Panc1 (cell line): ENCODE data around the gene METTL1. TPM values are rescaled to one million over a fixed set of nuclear protein-coding genes. Genes with fewer than 3 reads are reported as not detected.

Experiments used
- ATAC-seq: fragments of 200-7000 bp; cut with Tn5 transposase; 2 replicates; pipeline ENCODE4 v1.9.1; 2020; ENCODE audit warnings: mild to moderate bottlenecking, moderate library complexity
- BruUV-seq: library from RNA; stranded (reverse); fragments of 400-500 nt; replicated peaks from 2 replicates; lab custom pipeline; 2021; lab: Mats Ljungman, UMichigan
- CTCF ChIA-PET: fragments of 300-600 bp; sonication (Branson Sonifier 250); formaldehyde crosslinking; loops from one replicate; lab custom pipeline; 2022; ENCODE audit warnings: antibody characterized with exemption; lab: Charles Lee
- POLR2A ChIA-PET: fragments of 300-600 bp; sonication (Branson Sonifier 250); formaldehyde crosslinking; loops from one replicate; lab custom pipeline; 2022; ENCODE audit warnings: antibody characterized with exemption; lab: Charles Lee
- DNase-seq: peaks from one replicate; pipeline ENCODE4 v3.0.0-alpha.2; 2010; ENCODE audit warnings: low read depth, low spot score
- H3K27ac ChIP-seq: 2 replicates; pipeline ENCODE4 v1.5.1; 2011; ENCODE audit warnings: mild to moderate bottlenecking, low read length, inconsistent platforms
- H3K27me3 ChIP-seq: fragments of 200-500 bp; sonication (Bioruptor generic); 2 replicates; pipeline ENCODE4 v1.6.0; 2014; ENCODE audit warnings: low read length, inconsistent platforms; ENCODE audit not compliant: control insufficient read depth, insufficient read depth
- H3K36me3 ChIP-seq: fragments of 200-500 bp; sonication (Bioruptor generic); 2 replicates; pipeline ENCODE4 v1.5.1; 2014; ENCODE audit warnings: inconsistent platforms, mild to moderate bottlenecking, low read length, moderate library complexity; ENCODE audit not compliant: control insufficient read depth, insufficient read depth
- H3K4me1 ChIP-seq: 2 replicates; pipeline ENCODE4 v1.5.1; 2011; ENCODE audit warnings: inconsistent platforms, mild to moderate bottlenecking, low read length, moderate library complexity; ENCODE audit not compliant: control insufficient read depth, insufficient read depth
- H3K4me3 ChIP-seq, 2 experiments: 2 replicates each; pipeline ENCODE4 v1.5.1; 2011 to 2012; ENCODE audit warnings: low read depth in 2 of 2, low read length in 2 of 2, mild to moderate bottlenecking in 2 of 2, inconsistent platforms in 1 of 2, moderate library complexity in 1 of 2
- H3K9me3 ChIP-seq: fragments of 200-500 bp; sonication (Bioruptor generic); 2 replicates; pipeline ENCODE4 v1.5.1; 2014; ENCODE audit warnings: low read depth, mild to moderate bottlenecking, inconsistent platforms, low read length, moderate library complexity; ENCODE audit not compliant: control insufficient read depth, insufficient read depth
- POLR2AphosphoS5 ChIP-seq: IDR thresholded peaks from 2 replicates; pipeline ENCODE4 v1.6.1; 2012; ENCODE audit warnings: mild to moderate bottlenecking, low read depth, low read length, moderate library complexity
- REST ChIP-seq, 2 experiments: IDR thresholded peaks; 2 replicates each; pipeline ENCODE4 v1.6.1; 2011 to 2012; ENCODE audit warnings: low read depth in 2 of 2, control low read depth in 1 of 2, low read length in 1 of 2, mild to moderate bottlenecking in 1 of 2, moderate library complexity in 1 of 2; ENCODE audit not compliant: insufficient read depth in 1 of 2
- SIN3A ChIP-seq: IDR thresholded peaks from 2 replicates; pipeline ENCODE4 v1.6.1; 2012; ENCODE audit warnings: low read depth, mild to moderate bottlenecking, low read length, moderate library complexity, borderline replicate concordance; ENCODE audit not compliant: insufficient read depth
- TCF7L2 ChIP-seq: IDR thresholded peaks from 2 replicates; pipeline ENCODE4 v1.6.1; 2011; ENCODE audit warnings: mild to moderate bottlenecking, low read depth, low read length, inconsistent platforms
- in situ Hi-C: cut with HindIII; loops from 2 replicates; pipeline ENCODE4 v1.10.0; 2016; ENCODE audit warnings: low sequenced_read_pairs, low pct_unique_long_range_greater_than_20kb
- intact Hi-C: fragments of 100-400 bp; cut with micrococcal nuclease; formaldehyde crosslinking; loops from one replicate; pipeline ENCODE4 v1.10.0; 2022; ENCODE audit not compliant: unreplicated experiment
- total RNA-seq: library from RNA; stranded (reverse); gene quantifications from one replicate; pipeline ENCODE4 v1.2.1, GENCODE V29; 2021; ENCODE audit not compliant: unreplicated experiment
- TF ChIP-seq, protein P1 (sequence below): fragments of 450-650 bp; IDR thresholded peaks from 2 replicates; pipeline ENCODE4 v1.5.1; 2017; ENCODE audit warnings: mild to moderate bottlenecking

METTL1 gene
- total RNA-seq, 1 experiment from 2014 or later: 46.5 TPM

GRCh38 chr12:57749061-57749460 lies 22.8 kb downstream of the METTL1 start:
- in situ Hi-C loops: no loop called here
- POLR2A ChIA-PET: no interaction called here

DNA sequence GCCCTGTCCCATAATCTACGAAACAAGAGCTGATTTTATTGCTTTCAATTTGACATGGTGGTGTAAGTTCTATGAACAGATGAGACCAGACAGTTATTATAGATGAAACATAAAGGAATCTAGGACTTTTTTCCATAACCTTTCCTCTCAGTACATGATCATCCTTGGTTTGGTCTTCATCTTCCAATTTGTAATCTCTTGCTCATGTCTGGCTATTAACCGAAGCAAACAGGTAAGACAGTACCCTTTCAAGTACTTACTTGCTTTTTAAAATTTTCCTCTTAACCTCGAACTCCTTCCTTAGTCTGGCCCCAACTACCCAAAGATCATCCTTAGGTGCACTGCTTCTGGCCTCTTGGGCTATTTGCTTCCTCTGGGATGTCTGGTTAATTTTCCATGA lies 25.9 kb downstream of the METTL1 start:
- H3K4me3 ChIP-seq: peak overlapping the region; percentile 74 to 98; a peak in 3 of 4 replicates
- intact Hi-C loops: no loop called here
- H3K36me3 ChIP-seq: peaks cover 18% of the 10 kb centered on the region
- no peaks in the 10 kb centered on the region for H3K27me3 ChIP-seq
- no peak for ATAC-seq
- DNase-seq: no peak
- H3K9me3 ChIP-seq: no peaks in the 10 kb centered on the region
- POLR2A ChIA-PET: interaction anchor here (1.4 kb wide), 1 partner anchor 9 kb away, joined by 4 read pairs; no protein-coding TSS in a partner anchor
- CTCF ChIA-PET: no interaction called here
- no TSS peak for BruUV-seq
- peaks cover 11% of the 10 kb centered on the region for H3K4me1 ChIP-seq
- TF ChIP-seq, protein P1, sequence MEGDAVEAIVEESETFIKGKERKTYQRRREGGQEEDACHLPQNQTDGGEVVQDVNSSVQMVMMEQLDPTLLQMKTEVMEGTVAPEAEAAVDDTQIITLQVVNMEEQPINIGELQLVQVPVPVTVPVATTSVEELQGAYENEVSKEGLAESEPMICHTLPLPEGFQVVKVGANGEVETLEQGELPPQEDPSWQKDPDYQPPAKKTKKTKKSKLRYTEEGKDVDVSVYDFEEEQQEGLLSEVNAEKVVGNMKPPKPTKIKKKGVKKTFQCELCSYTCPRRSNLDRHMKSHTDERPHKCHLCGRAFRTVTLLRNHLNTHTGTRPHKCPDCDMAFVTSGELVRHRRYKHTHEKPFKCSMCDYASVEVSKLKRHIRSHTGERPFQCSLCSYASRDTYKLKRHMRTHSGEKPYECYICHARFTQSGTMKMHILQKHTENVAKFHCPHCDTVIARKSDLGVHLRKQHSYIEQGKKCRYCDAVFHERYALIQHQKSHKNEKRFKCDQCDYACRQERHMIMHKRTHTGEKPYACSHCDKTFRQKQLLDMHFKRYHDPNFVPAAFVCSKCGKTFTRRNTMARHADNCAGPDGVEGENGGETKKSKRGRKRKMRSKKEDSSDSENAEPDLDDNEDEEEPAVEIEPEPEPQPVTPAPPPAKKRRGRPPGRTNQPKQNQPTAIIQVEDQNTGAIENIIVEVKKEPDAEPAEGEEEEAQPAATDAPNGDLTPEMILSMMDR: no peak
- TF ChIP-seq TCF7L2 (no peak), POLR2AphosphoS5 (no peak), REST (IDR thresholded peaks at IDR 0.05; ENCODE audit: insufficient read depth in 1 of 2, low read depth in 2 of 2, low read length in 1 of 2) (no peak), SIN3A (no peak)
- H3K27ac ChIP-seq: no peak overlapping the region
- in situ Hi-C loops: no loop called here

More at GRCh38 chr12:57749061-57749460, 22.8 kb downstream of the METTL1 start:
- BruUV-seq: no TSS peak
- intact Hi-C loops: no loop called here
- CTCF ChIA-PET: no interaction called here
- TF ChIP-seq POLR2AphosphoS5: no peak
- TF ChIP-seq, protein P1: no peak
- DNase-seq (no peak), ATAC-seq (no peak)
- Histone ChIP-seq H3K27me3 (no peaks in the 10 kb centered on the region), H3K9me3 (no peaks in the 10 kb centered on the region), H3K4me1 (peaks cover 18% of the 10 kb centered on the region), H3K36me3 (peaks cover 20% of the 10 kb centered on the region), H3K4me3 (no peak overlapping the region), H3K27ac (no peak overlapping the region)
